ENCODE results near the gene SIRPG. TPM values are rescaled to one million over a fixed set of nuclear protein-coding genes. Genes with fewer than 3 reads are reported as not detected.
"Not testable (repeated sequence)": the region's sequence is repeated elsewhere in the genome, so short reads cannot be mapped to it uniquely, and the experiment has no call there.

The SIRPG gene
- polyA plus RNA-seq, 1 donor, result not detected

DNA sequence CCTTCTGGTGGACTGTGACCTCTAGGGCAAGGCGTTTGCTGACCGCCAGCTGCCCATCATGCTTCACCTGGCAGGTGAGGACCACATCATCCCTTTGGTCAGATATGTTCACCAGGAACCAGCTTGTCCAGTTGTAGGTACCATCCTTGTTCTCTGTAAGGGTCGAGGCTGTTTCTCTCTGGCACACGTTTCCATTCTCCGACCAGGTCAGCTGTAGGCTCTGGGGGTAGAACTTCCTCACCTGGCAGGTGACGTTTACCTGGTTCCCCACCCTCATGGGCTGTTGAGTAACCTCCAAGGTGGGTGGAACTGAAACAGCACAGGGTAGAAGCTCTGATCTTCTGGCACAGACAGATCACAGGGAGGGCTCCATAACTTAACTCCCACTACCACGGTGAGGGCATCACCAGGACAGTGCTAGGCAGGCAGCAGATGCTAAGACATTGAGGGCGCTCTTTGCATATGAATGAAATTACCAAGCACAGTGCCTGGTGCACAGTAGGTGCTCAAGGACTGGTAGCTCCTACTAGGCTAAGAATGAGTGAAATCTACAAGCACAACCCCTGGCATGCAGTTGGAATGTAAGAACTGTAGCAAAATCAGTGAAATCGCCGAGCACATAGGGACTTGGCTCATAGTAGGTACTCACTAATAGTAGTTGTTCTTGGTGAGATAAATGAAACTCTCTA is 22.1 kb downstream of the SIRPG start:
- DNase-seq (ENCODE audit: low read depth), result no peak

DNA sequence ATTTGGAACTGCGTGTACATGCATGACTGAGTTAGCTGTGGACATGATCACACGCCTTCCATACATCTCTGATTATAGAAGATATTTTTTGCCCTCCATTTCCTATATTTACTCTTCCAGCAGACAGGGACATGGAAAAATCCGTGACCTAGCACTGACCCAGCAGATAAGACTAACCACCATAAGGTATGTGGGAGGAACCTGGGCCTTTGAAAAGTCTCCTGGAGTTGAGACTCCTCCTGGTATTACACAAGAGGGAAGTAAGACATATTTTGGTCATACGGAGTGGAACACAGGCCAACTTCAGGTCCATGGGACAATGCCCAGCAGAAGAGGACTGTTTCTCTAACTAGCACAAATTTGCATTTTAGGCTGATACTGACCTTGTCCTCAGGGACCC is 24.0 kb downstream of the SIRPG start:
- DNase-seq (ENCODE audit: low read depth), result no peak

- DNase-seq (ENCODE audit: low read depth), result no peak
Observed at GRCh38 chr20:1632178-1632577, 25.4 kb downstream of the SIRPG start.

DNA sequence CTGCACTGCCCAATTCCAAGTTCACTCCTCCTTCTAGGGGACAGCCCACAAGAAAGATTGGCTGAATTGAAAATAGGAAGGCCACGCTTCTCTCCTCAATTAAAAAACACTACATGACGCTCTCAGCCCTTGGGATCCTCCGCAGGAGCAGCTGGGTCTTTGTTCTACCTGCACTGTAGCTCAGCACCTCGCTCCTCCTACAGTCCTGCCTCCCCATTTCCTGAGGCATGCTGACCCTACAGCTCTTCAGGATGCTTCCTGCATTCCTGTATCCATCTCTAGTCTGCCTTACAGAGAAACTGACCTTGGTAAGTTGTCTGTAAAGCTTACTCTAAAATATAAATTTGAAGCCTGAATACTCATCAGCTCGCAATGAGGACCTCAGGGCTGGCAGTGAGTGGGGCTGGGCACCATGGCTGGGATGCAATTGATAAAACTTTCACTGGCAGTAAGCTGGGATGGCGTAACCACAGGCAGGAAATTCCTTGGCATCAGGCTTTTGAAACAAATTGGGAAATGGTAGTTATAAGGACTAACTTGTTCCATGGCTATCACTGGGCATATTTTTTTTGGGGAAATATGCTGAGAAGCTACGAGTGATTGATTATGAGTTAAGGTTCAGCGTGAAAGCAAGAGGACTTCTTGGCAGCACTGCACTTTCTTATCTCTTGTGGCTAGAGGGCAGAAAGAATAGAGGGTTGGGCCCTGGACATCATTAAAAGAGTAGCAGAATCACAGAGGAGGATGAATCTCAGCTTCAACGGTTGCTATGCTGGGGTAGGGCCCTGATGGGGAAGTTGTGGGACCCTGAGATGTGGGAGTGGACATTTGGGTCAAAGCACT is 26.0 kb downstream of the SIRPG start:
- DNase-seq (ENCODE audit: low read depth), result no peak

DNA sequence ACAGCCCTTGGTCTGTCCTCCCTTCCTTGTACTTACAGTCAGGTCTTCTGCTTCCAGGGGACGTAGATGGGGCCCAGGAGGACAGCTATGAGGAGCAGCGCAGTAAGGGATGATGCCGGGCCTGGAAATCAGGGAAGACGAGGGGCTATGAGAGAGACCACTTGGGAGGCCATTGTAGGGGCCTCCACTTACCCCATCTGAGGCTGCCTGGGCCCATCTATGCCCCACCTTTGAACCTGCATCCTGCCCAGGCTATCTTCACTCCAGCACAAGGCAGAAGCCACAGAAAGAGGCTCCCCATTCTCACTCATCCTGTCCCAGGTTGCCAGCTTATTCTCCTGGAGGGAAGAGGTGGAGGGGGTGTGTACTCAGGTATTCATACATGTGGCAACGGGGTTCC is 27.4 kb downstream of the SIRPG start:
- no peak for DNase-seq (ENCODE audit: low read depth)

GRCh38 chr20:1629321-1629720 is 28.3 kb downstream of the SIRPG start:
- DNase-seq (ENCODE audit: low read depth), result no peak

GRCh38 chr20:1628621-1629020 is 29.0 kb downstream of the SIRPG start:
- DNase-seq (ENCODE audit: low read depth), result no peak

- DNase-seq (ENCODE audit: low read depth), result no peak
Observed at GRCh38 chr20:1627200-1627550, 30.4 kb downstream of the SIRPG start.

DNA sequence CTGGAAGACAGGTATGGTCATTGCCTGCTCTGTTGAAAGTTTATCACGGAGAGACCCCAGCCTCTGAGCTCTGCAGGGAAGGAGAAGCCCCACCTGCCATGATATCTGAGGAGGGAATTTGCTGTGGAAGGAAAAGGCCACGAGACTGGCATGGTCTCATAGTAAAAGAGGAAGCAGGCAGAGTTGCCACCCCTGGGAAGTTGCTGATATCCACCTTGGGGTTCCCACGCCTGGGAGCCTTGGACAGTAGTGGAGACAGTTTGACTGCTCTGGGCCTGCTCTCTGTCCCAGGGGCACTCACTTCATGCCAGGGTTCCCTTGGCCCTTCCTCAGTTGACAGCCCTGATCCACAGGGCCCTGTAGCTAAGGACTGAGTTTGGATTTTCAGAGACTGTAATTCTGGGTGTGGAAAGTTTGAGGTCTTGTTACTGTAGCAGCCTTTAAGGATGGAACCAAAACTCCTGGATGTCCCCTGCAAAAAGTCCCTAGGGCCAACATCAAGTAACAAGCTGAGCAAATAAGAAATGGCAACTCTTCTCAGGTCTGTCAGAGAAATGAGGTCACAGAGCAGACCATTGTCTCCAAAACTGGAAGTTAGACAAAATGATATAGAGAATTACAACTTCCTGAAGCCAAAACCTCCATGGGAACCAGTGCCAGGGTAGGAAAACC is 30.9 kb downstream of the SIRPG start:
- no peak for DNase-seq (ENCODE audit: low read depth)

GRCh38 chr20:1625083-1625690 is 32.4 kb downstream of the SIRPG start:
- no peak for DNase-seq (ENCODE audit: low read depth)

DNA sequence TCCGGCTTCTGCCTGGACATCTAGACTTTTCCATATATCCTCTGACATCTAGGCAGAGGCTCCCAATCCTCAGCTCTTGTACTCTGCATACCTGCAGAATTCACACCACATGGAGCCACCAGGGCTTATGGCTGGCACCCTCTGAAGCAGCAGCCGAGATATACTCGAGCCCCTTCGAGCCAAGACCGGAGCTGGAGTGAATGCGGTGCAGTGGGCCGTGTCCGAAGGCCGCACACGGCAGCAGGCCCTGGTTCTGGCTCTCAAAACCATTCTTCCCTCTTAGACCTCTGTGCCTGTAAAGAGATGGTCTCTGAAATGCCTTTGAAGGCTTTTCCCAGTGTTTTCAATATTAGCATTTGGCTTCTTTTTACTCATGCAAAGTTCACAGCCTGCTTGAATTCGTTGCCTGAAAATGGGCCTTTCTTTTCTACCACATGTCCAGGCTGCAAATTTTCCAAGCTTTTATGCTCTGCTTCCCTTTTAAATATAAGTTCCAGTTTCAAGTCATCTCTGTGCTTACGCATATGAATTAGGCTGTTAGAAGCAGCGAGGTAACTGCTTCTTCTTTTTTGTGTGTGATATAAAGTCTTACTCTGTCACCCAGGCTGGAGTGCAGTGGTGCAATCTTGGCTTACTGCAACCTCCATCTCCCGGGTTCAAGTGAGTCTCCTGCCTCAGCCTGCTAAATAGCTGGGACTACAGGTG is 33.9 kb downstream of the SIRPG start:
- DNase-seq (ENCODE audit: low read depth), result no peak

GRCh38 chr20:1622450-1622849 is 35.1 kb downstream of the SIRPG start:
- no peak for DNase-seq (ENCODE audit: low read depth)

- no peak for DNase-seq (ENCODE audit: low read depth)
Observed at GRCh38 chr20:1621316-1621715, 36.3 kb downstream of the SIRPG start.

- no peak for DNase-seq (ENCODE audit: low read depth)
Observed at GRCh38 chr20:1619861-1620444, 37.6 kb downstream of the SIRPG start, which contains the start of gene SIRPB1. Gene SIRPB1 (minus strand): TSS chr20:1620009. CDS start chr20:1619944, 65 bp downstream.

DNA sequence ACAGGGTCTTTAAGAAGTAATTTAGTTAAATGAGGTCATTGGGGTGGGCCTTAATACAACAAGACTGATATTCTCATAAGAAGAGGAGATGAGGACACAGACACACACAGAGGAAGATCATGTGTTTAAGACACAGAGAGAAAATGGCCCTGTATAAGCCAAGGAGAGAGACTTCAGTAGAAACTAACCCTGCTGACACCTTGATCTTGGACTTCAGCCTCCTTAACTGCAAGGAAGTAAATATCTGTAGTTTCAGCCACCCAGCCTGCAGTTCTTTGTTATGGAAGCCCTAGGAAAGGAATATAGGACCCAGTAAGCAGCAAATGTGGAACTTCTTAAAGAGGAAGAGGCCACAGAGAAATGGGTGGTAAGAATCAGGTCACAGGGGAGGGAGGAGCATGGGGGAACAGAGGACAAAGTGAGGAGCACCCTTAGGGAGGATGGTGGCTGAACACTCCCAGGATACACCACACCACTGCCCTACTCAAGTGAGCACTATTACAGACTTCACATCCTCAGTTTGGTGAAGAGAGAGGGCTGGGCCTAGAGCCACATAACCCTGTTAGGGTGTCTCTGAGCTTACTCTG is 38.5 kb downstream of the SIRPG start:
- DNase-seq (ENCODE audit: low read depth), result no peak

DNA sequence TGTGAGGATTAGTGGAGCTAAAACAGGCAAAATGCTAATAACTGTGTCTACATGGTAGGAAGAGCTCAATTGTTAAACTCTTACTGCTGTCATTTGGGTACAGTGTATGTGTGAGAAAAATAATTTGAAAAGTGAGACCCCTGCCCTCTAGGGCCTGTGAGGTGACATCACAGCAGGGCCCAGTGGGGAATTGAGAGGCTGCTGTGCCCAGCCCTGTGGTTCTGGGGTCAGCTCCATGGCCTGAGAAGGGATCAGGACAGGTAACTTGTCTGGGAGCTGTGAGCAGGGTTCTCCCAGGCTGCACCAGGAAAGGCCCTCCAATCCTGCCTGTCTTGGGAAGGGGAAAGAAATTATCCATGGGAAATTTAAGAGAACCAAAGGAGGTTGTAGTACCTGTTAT is 39.1 kb downstream of the SIRPG start:
- no peak for DNase-seq (ENCODE audit: low read depth)

DNA sequence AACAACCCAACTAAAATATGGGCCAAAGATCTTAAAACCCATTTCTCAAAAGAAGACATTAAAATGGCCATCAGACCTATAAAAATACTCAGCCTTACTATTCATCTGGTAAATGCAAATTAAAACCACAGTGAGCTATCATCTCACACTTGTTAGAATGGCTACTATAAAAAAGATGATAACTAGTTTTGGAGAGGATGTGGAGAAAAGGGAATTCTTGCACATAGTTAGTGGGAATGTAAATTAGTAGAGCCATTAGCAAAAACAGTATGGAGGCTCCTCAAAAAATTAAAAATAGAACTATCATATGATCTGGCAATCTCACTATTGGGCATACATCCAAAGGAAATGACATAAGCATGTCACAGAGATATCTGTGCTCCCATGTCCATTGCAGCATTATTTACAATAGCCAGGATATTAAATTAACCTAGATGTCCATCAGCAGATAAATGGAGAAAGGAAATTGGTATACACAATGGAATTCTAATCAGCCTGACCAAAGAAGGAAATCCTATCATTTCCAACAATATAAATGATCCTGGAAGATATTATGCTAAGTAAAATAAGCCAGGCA is 40.6 kb downstream of the SIRPG start:
- DNase-seq (ENCODE audit: low read depth), result no peak

- not testable (repeated sequence) for DNase-seq (ENCODE audit: low read depth)
Observed at GRCh38 chr20:1610404-1610803, 47.2 kb downstream of the SIRPG start.

DNA sequence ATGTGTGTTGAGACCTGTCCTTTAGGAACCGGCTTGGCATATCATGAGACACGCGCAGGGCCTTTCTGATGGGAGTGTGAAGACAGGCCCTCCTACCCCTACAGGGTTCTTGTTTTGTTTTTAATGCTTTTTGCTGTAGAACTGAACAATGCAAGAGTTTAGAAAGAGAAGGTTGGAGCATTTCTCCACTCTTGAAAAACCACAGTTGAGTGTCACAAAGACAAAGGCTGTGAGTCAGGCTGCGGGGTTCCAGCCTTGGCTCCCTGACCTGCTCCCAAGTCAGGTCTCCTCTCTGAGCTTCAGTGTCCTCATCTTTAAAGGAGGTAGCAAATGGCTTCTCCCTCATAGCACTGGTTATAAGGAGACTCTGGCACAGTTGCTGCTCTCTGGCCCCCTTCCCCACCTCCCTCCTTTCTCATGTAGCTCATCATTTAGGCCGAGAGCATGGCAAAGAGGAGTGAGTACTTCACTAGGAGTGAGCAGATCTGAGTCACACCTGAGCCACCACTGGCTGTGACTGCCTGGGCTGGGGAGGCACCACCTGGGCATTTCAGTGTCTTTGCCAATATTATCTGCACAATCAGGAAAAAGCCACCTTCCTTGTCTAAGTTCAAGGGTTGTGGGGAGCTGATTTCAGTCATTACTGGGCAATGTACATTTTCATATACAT is 48.8 kb downstream of the SIRPG start:
- not testable (repeated sequence) for DNase-seq (ENCODE audit: low read depth)

DNA sequence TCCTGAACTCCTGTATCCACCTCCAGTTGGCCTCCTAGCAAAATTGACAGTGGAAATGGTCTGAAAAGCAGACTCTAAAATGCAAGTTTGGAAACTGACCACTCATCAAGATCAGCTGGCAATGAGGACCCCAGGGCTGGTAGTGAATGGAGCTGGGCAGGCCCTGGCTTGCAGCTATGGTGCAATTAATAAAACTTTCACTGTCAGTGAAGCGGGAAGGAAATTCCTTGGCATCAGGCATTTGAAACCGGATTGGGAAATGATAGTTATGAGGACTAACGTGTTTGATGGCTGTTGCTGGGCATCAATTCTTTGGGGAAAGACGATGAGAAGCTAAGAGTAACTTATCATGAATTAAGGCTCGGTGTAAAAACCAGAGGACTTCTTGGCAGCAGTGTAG is 56.8 kb downstream of the SIRPG start:
- no peak for DNase-seq (ENCODE audit: low read depth)

Data from forelimb muscle (tissue), 1 donor.